ENCODE measurements around the gene MYADML2.

Gene MYADML2

DNA sequence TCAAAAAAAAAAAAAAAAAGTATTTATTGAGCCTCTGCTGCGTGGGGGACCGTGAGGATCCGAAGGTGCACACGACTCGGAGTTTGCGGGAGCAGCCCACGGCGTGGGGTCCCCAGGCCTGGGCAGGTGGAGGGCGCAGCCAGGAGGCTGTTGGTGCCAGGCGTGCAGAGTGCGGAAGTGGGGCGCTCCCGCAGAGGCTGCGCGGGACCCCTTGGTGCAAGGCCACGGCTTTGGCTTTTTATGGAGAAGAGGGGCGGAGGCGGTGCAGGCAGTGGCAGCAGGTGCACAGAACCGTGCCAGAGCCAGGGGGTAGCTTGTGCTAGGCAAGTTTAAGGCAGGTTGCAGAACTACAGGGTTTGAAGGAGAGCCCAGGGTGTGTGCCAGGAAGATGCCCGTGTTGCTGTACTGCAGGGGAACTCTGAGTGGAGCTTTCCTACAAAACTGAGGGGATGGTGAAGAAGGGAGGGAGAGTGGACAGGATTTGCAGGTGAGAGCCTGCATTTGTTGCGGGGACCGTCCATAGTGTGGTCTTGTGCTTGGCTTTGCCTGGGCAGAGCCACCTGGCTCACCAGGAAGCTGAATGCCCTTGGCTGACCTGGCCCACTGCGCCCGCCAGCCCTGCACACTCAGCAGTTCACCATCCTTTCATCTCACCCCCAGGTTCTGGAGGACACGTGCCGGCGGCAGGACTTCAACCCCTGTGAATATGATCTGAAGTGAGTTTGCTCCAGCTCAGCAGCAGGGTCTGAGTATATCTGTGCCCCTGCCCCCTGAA lies 31.7 kb upstream of the MYADML2 start:
- no peak for DNase-seq

DNA sequence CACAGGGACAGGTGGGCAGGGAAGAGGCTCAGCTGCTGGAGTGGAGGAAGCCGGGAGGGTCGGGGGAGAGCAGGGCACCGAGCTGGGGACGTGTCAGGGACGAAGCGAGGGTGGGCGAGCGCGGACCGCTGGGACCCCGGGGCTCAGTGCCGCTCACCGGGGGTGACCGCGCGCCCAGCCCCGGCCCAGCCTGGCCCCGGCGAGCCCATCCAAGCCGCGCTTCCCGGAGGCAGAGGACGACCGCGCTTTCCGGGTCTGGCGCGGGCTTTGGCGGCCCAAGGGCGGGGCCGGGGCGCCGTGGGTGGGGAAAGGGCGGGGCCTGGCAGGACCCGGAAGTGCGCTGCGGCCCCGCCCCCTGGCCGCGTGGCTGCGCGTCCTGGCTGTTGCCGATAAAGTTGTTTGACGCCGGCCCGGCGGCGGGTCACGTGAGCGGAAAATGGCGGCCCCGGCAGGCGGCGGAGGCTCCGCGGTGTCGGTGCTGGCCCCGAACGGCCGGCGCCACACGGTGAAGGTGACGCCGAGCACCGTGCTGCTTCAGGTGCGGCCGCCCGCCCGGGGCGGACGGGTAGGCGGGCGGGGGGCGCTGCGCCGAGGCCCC lies 30.3 kb upstream of the MYADML2 start, which contains the start of gene ASPSCR1:
Gene ASPSCR1, plus strand, starts transcription at position 419 of the 598 bp plus-strand sequence. Its CDS starts 18 bp downstream, at position 437.
- DNase-seq, result peak; percentile 91

DNA sequence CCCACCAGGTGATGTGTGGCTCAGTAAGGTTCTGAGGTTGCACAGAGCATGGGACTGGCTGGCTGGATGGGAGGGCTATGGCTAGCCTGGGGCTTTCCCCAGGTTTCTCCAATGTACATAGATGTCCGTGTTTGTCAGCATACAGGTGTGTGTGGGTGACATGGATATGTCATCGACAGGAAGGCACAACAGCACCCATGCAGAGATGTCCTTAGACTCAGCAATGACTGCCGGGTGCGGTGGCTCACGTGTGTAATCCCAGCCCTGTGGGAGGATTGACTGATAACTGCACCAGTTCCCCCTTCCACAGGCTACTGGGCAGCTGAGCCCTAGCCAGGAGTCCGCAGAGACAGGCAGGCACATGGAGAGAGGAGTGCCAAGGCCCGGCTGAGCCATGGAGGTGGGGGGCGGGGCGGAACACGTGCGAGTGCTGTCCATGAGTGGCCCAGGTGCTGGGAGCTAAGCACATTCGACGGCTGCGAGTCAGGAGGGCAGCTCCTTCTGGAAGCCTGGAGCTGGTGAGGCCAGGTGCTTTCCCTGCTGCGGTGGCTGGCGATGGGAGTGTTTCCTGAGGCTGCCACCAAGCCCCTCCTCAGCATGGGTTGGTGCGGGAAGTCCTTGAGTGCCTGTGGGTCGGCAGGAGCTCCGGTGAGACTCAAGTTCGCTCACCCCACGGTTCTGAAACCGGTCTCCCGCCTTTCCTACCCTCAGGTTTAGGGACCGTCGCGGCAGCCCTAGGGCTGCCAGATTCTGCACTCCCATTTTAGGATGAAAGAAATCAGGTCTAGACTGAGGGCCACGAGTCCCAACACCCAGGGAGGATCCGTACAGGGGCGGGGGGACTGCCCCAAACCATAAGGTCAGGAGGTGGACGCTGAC lies 29.5 kb upstream of the MYADML2 start:
- DNase-seq, result no peak

DNA sequence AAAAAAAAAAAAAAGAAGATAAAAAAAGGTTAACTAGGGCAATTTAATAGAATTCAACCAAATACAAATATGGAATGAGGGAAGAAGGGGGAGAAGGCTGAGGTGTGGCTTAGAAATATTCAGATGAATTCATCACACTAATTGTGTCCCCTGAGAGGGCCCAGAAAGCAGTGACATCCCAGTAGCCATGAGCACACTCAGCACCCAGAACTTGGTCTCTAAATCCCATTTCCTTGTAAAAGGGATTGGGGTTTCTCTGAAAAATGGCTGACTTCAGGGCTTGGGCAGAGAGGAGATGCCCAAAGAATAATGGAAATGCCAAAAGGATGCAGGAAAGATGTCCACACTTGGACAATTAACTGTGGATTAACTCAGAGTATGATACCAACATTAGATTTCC lies 26.4 kb upstream of the MYADML2 start:
- DNase-seq, result no peak

DNA sequence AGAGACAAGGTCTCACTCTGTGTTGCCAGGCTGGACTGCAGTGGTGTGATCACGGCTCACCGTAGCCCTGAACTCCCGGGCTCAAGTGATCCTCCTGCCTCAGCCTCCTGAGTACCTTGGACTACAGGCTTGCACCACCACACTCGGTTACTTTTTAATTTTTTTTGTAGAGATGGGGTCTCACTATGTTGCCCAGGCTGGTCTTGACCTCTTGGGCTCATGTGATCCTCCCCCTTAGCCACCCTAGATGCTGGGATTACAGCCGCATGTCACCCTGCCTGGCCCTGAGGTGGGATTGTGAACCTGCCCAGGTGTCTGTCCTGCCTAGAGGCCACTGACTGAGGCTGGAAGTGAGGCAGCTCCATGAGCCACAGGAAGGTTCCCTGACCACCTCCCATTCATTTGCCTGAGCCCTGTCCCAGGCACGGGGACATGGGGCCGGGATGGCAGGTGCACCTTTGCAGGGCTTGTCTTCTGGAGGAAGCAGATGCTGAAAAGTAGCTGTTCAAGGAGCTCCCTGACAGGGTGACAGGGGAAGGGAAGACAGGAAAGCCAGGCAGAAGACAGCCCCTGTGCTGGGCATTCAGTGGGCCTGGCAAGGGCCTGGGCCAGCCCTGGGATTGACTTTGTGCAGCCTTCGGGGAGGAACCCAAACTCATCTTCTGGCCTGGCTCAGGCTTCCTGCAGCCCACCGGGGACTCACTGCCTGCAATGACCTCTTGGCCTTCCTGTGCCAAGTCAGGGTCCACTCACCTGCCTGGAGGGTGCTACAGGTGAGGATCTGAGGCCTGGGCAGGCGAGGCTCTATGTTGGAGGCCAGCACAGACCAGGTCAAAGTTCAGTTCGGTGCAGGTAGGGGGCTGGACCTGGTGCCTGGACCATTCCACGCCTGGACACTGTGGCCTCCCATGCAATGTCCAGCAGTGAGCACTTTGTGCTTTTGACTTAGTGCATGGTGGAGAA lies 22.1 kb upstream of the MYADML2 start:
- DNase-seq, result no peak

DNA sequence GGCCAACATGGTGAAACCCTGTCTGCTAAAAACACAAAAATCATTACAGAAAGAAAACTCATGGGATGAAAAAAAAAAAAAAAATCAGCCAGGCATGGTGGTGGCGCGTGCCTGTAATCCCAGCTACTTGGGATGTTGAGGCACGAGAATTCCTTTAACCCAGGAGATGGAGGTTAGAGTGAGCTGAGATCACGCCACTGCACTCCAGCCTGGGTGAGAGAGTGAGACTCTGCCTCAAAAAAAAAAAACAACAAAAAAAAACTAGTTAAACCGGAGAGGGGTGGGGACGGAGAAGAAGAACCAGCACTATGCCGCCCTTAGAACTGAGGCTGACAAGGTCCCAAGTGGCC lies 21.3 kb upstream of the MYADML2 start:
- no peak for DNase-seq

DNA sequence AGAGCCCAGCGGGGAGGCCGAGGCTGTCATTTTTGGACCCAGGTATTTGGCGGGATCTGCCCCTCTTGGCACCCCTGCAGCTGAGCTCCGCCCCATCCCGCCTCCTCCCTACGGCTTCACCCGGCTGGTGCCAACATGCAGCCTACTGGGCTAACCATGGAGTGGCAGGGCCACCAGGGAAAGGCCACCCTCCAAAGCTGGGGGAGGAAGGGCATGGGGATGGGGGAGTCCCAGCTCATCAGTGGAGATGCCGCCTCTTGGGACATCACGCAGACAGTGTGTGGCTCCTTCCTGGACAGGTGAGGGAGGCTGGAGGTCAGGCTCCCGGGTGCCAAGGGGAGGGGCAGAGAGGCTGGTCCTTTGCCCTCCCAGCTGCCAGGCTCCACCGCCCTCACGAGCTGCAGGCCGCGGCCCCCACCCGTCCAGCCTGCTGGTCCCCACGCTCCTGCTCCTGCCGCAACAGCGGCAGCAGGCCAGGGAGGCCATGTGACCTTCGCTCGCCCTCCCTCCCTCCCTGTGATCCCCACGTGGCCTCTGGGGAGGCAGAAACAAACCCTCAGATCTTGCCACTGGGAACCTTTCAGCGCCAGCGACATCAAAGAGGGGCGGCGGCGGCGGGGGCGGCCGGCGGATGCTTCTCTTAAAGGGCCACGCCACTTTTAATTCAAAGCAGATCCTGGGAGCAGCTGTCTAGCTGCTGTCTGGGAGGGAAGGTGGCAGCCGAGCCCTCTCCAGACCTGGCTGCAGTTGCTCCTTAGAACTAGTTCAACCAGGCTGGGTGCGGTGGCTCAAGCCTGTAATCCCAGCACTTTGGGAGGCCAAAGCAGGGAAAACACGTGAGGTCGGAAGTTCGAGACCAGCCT lies 20.7 kb upstream of the MYADML2 start:
- peak; percentile 84 for DNase-seq

DNA sequence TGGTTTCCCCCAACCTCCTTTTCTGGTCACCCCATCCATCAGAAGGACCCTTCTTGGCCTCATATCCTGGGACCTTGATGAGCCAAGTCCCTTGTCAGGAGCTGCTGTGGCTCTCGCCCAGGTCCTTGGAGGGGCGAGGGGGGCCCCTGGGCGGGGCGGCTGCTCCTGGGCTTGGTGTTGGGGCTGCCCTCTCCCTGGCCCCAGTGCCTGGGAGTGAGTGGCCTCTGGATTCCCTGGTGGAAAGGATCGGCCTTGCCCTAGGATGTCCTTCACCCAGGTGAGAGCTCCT lies 20.2 kb upstream of the MYADML2 start:
- no peak for DNase-seq

DNA sequence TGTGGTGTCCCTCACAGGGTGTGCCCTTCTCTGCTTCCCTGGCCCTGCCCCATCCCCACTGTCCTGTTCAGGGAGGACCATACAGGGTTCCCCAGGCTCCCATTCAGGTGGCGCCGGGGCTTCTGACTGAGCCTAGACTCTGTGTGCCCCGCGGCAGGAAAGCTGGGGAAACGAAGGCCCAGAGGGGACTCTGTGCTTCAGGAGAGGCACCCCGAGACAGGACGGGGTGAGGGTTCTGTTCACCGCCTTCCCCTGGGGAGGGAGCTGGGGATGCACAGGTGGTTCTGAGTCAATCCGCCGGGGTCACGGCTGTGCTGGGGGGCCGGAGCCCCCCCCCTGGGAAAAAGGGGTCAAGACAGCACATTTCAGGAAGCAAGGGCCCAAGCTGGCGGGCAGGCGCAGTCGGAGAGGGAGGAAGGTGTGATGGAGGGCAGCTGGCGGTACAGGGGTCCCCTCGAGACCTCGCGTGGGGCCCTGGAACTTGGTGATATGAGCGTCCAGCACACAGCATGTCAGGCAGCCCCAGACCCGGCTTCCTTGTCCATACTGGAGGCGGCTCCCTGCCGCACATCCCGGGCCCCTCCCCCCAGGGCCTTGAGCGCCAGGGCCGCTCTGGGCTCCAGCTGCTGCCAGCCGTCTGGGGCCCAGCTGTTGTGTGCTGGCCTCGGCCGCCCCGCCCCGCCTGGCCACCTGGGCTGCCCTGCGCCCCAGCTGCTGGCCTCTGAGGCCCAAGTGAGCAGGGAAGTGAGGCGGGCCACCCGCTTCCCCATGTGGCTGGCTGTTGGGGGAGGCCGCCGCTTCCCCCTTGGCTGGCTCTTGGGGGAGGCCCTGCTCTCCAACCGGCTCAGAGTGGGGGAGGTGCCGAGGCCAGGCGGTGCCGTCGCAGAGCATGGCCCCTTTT lies 19.6 kb upstream of the MYADML2 start:
- no peak for DNase-seq

DNA sequence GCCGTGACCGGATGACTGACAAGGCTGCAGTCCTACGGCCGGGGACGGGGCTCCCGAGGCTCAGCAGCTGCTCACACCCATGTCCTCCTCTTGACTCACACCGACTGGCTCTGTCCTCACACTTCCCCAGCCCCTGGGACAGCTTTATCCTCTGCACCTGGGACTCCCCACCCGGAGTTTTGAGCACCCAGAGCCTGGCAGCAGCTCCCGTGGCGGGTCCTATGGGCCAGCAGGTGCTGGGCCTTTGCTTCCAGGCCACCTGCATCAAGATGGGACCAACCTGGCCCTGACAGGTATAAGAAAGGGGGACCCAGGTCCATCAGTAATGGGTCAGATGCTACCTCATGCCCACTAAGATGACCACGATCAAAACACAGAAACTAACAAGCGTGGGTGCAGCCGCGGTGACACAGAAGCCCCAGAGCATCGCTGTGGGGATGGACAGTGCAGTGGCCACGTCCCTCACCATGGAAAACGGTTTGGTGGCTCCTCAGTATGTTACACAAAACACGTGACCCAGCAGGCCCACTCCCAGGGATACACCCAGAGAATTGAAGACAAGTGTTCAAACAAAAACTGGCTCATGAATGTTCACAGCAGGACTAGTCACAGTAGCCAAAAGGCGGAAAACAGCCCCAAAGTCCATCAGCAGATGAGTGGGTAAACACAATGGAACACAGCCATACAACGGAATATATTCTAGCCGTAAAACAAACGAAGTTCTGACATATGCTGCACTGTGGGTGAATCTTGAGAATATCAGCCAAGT lies 17.2 kb upstream of the MYADML2 start:
- DNase-seq, result no peak

DNA sequence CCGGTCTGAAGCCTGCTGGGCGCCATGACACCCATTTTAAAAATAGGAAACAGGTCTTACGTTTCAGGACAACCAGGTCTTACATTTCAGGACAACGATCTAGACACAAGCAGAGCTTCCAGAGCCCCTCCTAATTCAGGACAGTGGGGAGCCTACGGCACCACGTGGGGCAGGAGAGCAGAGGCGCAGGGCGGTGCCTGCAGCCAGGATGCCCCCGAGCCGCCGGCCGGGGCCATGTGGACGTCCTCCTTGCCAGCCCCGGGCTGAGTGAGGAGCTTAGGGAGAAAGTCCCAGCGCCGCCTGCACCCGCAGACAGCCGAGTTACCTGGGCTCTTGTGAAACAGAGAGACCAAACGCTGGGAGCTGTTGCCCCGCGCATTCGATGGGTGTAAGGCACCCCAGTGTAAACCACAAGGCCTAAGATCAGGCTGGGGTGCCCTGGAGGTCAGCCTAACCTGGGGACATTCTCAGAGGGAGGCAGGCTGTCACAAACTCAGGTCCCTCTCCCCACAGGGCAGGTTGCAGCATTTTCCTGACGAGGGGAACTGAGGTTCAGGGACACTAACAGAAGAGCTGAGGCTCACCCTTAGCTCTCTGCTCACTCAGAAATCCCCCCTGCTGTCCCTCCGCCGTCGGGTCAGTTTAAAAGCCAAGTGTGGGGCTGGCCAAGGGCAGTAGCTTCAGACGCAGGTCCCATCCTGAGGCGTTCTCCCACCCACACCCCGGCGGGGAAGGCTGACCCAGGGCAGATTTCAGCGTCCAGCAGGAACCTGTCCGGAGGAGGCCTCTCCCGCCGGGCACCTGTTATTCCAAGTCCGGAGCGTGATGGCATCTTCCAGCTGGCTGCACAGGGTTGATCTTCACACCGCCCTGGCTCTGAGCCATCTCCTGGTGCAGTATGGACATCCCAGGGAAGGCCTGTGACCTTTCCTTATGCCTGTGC lies 15.7 kb upstream of the MYADML2 start:
- DNase-seq, result no peak

DNA sequence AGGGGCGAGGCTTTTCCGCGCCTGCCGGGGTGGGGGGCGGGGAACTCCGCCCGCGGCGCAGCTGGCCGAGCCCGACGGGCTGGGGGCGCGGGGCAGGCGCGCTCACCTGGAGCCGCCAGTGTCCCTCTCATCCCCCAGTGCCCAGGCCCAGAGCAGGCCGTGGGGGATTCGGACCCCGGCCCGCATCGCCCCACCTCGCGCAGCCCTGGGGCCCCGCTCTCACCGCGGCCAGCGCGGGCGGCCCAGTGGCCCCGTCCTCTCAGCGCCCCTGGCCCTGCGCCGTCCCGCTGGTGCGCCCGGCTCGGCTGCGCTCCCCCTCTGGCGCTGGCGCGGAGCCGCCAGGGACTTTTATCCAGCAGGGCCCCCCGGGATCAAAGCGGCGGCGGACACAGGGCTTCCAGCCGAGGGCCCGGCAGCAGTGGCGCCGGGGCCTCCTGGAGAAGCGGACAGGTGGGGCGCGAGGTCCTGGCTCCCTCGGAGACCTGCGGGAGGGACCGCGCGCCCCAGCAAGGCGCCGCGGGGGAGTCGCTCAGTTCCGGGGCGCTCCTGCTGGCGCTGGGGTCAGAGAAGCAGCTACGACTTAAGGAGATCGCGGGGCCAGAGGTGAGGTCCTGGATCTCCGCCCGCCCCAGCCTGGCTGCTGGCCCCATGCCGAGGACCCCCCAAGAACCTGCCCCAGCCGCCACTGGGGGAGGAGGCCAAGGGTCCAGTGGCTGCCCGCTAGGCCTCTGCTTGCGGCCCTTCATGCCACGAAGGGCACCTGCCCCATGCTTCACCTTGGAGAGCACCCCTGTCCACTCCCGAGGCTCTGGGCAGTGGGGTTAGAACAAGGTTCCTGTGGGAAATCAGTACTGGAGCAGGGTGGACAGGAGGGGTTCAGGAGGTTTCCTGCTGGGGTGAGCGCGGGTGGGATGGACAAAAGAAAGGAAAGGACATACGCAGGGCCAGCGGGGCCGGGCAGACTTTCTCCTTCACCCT lies 14.8 kb upstream of the MYADML2 start:
- DNase-seq, result no peak

DNA sequence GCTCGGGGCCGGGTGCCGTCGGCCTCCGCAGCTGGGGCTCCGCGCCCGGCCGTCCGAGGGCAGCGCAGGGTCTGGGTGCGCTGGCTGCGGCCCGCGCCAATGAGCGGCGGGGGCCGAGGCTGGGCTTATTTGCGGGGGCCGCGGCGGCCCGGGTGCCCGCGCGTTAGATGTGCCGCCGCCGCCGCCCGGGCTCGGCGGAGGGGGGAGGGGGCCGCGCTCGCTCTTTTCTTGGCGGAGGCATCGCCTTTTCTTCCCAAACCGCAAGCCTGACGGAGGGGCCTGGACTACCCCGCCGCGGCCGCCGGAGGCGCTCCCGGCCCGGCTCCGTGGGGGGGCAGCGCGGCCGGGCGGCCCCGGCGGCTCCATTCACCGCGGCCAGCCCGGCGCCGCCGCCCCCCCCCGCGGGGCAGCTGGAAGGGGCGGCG lies 14.1 kb upstream of the MYADML2 start, which contains the start of gene NOTUM:
Gene NOTUM, minus strand, starts transcription at position 101 of the 425 bp plus-strand sequence. CDS start 278 bp downstream, outside the sequence.
- DNase-seq, result no peak

DNA sequence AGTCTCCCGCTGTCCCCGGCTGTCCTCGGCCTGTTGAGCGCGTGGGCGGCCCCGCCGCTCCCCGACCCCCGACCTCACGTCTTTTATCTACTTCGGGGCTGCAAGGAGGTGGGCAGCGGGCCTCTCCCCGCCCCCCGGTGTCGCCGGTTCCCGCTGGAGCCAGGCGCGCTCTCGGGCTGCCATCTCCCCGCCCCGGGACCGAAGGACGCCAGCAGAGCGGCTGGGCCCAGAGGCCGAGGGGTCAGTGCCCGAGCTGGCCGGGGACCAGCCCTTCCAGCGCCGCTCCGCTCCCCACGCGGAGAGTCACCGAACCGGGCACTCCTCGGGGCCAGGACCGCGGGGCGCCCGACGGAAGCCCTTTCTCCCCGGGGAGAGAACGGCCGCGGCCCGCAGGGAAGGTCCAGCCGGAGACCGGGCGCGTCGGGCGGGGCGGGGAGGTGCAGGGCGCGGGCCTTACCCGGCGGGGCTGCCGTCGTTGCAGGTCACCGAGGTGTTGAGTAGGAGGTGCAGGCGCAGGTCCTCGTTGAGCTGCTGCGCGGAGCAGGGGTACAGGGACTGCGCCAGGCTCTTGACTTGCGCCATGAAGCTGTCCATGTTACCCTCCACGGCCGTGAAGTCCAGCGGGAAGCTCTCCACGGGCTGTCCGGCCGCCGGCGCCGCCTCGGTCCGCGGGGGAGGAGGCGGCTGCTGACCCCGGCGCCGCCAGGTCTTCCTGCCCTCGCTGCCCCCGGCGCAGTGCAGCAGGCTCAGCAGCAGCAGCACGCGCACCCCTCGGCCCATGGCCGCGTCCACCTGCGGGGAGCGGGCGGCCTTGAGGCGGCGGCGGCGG lies 13.3 kb upstream of the MYADML2 start:
- no peak for DNase-seq

DNA sequence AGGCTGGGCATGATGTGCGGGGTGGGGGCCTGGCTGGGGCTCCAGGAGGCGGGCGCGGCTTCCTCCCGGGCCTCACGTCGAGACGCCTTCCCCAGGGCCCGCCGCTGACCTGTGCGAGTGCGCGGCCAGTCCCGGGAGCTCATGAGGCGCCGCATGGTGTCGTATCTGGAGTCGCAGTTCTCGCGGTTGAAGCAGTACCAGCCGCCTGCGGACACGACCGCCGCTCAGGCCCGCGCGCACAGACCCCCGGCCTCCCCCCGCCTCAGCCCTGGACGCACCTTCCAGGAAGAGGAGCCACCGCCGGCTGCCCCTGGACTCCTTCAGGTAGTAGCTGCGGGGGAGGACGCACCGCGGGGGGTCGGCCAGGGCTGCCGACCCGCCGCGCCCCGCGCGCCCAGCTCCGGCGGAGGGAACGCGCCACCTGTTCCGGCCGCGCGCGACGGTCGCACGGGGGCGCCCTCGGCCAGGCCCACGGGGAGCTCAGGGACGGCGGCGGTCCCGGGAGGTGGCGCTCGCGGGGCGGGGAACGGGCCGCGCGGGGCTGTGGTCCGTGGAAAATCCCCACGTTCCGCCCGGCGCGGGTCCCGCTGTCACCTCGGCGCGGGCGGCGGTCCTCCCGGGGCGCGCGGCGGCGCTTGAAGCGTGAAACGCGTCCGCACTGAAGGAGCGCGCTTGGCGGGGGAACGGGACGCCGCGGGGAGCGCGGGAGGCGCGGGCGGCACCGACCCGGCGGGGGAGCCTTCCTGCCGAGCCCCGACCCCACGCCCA lies 12.5 kb upstream of the MYADML2 start:
- peak; percentile 80 for DNase-seq
